Upper lobe of right lung (tissue), 1 donor: Measurements from ENCODE around the gene HCAR2. TPM values are rescaled to one million over a fixed set of nuclear protein-coding genes. Genes with fewer than 3 reads are reported as not detected.

ENCODE experiments used
- ATAC-seq: fragments of 200-7000 bp; cut with Tn5 transposase; one replicate; pipeline ENCODE4 v1.9.1; 2020; ENCODE audit warnings: mild to moderate bottlenecking, moderate library complexity
- DNase-seq: peaks from one replicate; pipeline ENCODE4 v3.0.0-alpha.2; 2020
- H3K27ac ChIP-seq: fragments of 200-600 bp; one replicate; pipeline ENCODE4 v1.8.0; 2022
- H3K27me3 ChIP-seq: fragments of 200-600 bp; one replicate; pipeline ENCODE4 v1.8.0; 2022; ENCODE audit warnings: mild to moderate bottlenecking
- H3K36me3 ChIP-seq: fragments of 200-600 bp; one replicate; pipeline ENCODE4 v1.8.0; 2022
- H3K4me1 ChIP-seq: fragments of 200-600 bp; one replicate; pipeline ENCODE4 v1.8.0; 2022
- H3K4me3 ChIP-seq: fragments of 200-600 bp; one replicate; pipeline ENCODE4 v1.8.0; 2022; ENCODE audit warnings: mild to moderate bottlenecking
- H3K9me3 ChIP-seq: fragments of 200-600 bp; one replicate; pipeline ENCODE4 v1.8.0; 2022
- CTCF ChIP-seq: fragments of 200-600 bp; IDR thresholded peaks from one replicate; pipeline ENCODE4 v1.8.0; 2022; ENCODE audit warnings: antibody characterized with exemption
- intact Hi-C: fragments of 100-400 bp; cut with DNase I; formaldehyde crosslinking; loops from one replicate; pipeline ENCODE4 v1.11.0; 2022
- total RNA-seq: library from RNA; stranded (reverse); fragmentation: NEBNext Ultra II Directional; extraction: Animal tissue kit (Norgen Biotek cat#: 25700); gene quantifications from one replicate; pipeline ENCODE4 v1.2.1, GENCODE V29; 2021
- donor health status: DM: no; HTN: yes; CAD: no; lungs with severe emphysema.

Gene HCAR2
- total RNA-seq, 1 donor from 2014 or later = 7.6 TPM

- no peak for TF ChIP-seq CTCF
- Histone ChIP-seq H3K4me3 (peak within 1 kb of the TSS; percentile 19), H3K4me1 (no peaks in the 10 kb centered on the region), H3K27me3 (no peaks in the 10 kb centered on the region), H3K27ac (no peak within 1 kb of the TSS), H3K36me3 (no peaks in the 10 kb centered on the region), H3K9me3 (no peaks in the 10 kb centered on the region)
- no peak for DNase-seq
- intact Hi-C loops = no loop called here
- peak; percentile 59 for ATAC-seq
Observed at GRCh38 chr12:122730215-122731014, 27.3 kb upstream of the HCAR2 start, which contains the start of gene HCAR1. Gene HCAR1 (minus strand): TSS chr12:122730844. CDS start chr12:122730339, 505 bp downstream.

- no peak for ATAC-seq
- Histone ChIP-seq H3K27me3 (no peaks in the 10 kb centered on the region), H3K9me3 (no peaks in the 10 kb centered on the region), H3K4me1 (no peaks in the 10 kb centered on the region), H3K36me3 (no peaks in the 10 kb centered on the region), H3K27ac (no peak overlapping the region), H3K4me3 (no peak overlapping the region)
- TF ChIP-seq CTCF = no peak
- intact Hi-C loops = no loop called here
- no peak for DNase-seq
Observed at GRCh38 chr12:122729583-122730214, 26.5 kb upstream of the HCAR2 start.

- intact Hi-C loops = no loop called here
- TF ChIP-seq CTCF = no peak
- Histone ChIP-seq H3K27ac (peak overlapping the region; percentile 18), H3K36me3 (no peaks in the 10 kb centered on the region), H3K9me3 (no peaks in the 10 kb centered on the region), H3K27me3 (no peaks in the 10 kb centered on the region), H3K4me3 (no peak overlapping the region), H3K4me1 (no peaks in the 10 kb centered on the region)
- DNase-seq = no peak
- ATAC-seq = peak; percentile 85
Observed at GRCh38 chr12:122726080-122726558, 23.0 kb upstream of the HCAR2 start.

GRCh38 chr12:122725452-122726079 is 22.4 kb upstream of the HCAR2 start:
- no peak for ATAC-seq
- peak overlapping the region; percentile 18 for H3K27ac ChIP-seq
- no peaks in the 10 kb centered on the region for H3K9me3 ChIP-seq

More at GRCh38 chr12:122725452-122726079, 22.4 kb upstream of the HCAR2 start:
- H3K4me3 ChIP-seq = no peak overlapping the region
- no peak for DNase-seq
- intact Hi-C loops = no loop called here
- TF ChIP-seq CTCF = no peak
- no peaks in the 10 kb centered on the region for H3K4me1 ChIP-seq
- H3K36me3 ChIP-seq = no peaks in the 10 kb centered on the region
- no peaks in the 10 kb centered on the region for H3K27me3 ChIP-seq
